ENCODE results near the gene BARX2.

Gene BARX2

GRCh38 chr11:129440028-129440713 lies 64.5 kb downstream of the BARX2 start:
- no peak for DNase-seq

DNA sequence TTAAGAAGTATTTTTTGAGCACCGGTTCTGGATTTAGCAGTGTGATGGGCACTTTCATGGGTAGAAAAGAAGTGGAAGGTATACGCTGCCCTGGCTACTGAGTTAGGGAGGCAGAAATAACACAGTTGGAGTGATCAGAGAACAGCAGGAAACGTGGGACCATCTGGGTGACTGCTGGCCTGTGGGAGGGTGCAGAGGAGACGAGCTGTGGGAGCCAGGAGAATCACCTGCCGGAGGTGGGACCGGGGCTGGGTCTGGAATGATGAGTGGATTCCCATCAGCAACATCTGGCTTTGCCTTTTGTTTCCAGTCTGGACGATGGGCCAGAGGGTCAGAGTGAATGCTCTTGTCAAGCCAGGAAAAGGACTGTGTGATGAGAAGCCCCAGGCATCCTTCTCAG lies 66.5 kb downstream of the BARX2 start:
- DNase-seq: no peak

GRCh38 chr11:129443276-129443675 lies 67.6 kb downstream of the BARX2 start:
- no peak for DNase-seq

- DNase-seq: no peak
Observed at GRCh38 chr11:129444274-129444673, 68.6 kb downstream of the BARX2 start.

- no peak for DNase-seq
Observed at GRCh38 chr11:129445226-129445625, 69.6 kb downstream of the BARX2 start.

DNA sequence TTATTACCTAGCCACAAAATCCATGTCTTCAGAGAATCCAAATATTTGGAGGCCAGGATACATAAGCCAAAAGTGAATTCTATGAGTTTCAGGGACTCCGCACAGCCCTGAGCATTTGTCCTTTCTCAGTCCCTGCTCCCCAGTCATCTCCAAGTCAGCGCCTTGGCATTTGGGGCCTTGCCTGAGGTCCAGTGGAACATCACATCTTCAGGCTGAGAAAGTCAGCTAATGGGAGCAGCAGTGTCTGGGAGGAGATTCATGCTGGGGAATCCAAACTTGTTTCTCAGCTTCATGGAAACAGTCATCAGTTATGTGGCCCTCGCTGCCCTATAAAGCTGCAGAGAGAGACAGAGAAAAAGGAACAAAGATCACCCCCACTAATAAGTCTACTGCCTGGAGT lies 70.9 kb downstream of the BARX2 start:
- no peak for DNase-seq

- no peak for DNase-seq
Observed at GRCh38 chr11:129447654-129448239, 72.1 kb downstream of the BARX2 start.

DNA sequence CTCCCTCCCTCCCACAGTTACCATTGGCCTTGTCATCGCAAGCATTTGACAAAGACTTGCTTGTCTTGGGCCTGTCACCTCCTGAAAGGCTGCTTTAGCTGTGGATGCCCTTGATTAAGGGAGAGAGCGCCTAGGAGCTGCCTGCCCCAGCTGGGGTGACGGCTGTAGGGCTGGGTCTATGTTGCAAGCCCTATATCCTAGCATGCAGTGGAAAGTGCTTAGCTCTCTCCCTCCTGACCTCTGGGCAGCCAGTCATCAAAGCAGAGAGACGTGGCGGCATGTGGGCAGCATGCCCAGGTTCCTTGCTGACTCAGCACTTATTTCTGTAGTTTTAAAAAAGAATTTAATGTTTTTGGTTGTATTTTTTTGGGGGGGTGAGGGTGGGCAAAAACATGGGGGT lies 75.9 kb downstream of the BARX2 start:
- DNase-seq: no peak

DNA sequence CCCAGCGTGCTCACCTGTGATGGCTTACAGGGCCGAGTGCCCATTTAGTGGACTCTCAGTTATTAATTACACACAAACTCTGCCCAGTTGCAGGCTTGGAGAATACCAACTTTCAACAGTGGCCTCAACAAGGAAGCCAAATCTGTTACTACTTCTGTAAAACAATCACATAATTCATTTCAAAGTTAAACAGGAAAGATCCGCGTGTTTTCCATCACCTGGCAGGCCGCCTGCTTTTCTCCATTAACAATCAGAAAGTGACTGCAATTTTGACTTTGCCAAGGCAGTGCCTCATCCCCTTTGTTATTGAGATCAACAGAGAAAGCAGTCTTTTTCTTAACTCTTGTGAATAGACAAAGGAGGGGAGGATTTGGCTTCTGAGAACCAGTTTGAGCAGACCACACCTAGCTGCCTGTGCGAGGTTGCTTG lies 77.7 kb downstream of the BARX2 start:
- DNase-seq: no peak

- DNase-seq: no peak
Observed at GRCh38 chr11:129455101-129455500, 79.5 kb downstream of the BARX2 start.

GRCh38 chr11:129455756-129456655 lies 80.4 kb downstream of the BARX2 start:
- no peak for DNase-seq

- DNase-seq: no peak
Observed at GRCh38 chr11:129457321-129457720, 81.7 kb downstream of the BARX2 start.

GRCh38 chr11:129458278-129458677 lies 82.6 kb downstream of the BARX2 start:
- no peak for DNase-seq

- no peak for DNase-seq
Observed at GRCh38 chr11:129458756-129459535, 83.3 kb downstream of the BARX2 start.

DNA sequence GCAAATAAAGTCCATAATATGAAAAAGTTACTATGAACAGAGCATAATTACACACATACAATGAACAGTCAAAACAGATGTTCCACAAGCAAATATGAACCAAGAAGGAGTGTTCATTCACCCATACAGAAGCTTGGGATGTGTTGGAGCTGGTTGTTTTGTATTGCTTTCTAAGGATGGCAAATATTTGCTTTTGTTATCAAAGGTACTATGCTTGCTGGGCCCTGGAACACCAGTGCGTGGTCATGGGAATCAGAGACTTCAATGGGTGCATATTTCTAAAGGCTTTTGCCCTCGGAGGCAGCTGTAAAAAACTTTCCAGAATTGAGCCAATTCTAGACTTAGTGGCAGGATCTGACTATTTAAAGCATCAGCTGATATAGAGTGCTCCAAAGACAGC lies 85.1 kb downstream of the BARX2 start:
- no peak for DNase-seq

DNA sequence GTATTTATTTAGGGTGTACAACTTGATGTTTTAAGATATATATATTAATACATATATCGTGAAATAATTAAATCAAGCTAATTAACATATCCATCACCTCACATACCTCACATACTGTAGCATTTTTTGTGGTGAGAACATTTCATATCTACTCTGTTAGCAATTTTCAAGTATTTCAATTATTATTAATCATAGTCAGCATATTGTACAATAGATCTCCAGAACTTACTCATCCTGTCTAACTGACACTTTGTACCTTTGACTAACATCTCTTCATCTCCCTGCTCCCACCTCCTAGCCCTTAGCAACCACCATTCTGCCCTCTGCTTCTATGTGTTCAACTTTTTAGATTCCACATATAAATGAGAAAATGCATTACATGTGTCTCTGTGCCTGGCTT lies 108.4 kb downstream of the BARX2 start:
- DNase-seq: no peak

- DNase-seq: no peak
Observed at GRCh38 chr11:129489249-129489648, 113.6 kb downstream of the BARX2 start.

GRCh38 chr11:129490004-129490403 lies 114.4 kb downstream of the BARX2 start:
- no peak for DNase-seq

GRCh38 chr11:129493746-129494145 lies 118.1 kb downstream of the BARX2 start:
- DNase-seq: no peak
